GM19463 (cell line): ENCODE measurements around the gene SLC18A2.

Source experiments
- ATAC-seq: cut with Tn5 transposase; IDR thresholded peaks from one replicate; pipeline ENCODE4 v1.9.1; 2021; ENCODE audit warnings: mild to moderate bottlenecking, moderate library complexity; ENCODE audit not compliant: unreplicated experiment

Gene SLC18A2

GRCh38 chr10:117237401-117237991 is 3.4 kb upstream of the SLC18A2 start:
- ATAC-seq = no peak

DNA sequence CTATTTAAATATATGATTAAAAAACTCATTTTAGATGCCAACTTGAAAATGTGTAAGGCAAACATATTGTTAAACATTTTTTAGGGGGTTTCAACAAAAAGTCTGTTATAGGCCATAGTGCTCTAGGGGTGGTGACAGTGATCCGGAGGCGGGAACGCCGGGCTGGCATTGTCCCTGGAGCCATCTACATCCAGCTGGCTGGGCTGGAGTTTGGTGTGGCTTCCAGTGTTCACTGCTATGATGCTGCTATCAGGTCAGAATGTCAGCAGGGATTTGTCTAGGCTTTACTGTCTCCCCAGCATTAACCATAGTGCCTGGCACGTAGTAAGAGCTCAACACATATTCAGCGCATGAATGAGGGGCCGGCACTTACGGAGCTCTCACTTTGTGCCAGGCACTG is 1.9 kb upstream of the SLC18A2 start:
- no peak for ATAC-seq

- ATAC-seq = no peak
Measured at GRCh38 chr10:117239721-117240620, 943 bp upstream of the SLC18A2 start.

- ATAC-seq = no peak
Measured at GRCh38 chr10:117241541-117242462, 888 bp downstream of the SLC18A2 start.

DNA sequence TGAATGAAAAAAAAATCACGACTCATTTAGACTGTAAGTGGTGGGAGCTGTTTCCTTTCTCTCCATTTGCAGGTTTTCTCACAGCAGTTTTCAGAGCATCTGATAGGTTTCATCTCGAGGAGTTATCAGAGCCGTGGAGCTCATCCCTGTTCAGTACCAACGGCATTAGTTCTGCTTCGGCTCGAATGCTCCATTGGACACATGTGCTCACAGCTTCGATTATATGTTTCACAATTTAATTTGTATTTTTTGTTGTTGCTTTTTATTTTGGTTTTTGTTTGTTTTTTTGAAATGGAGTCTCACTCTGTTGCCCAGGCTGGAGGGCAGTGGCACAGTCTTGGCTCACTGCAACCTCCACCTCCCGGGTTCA is 1.5 kb downstream of the SLC18A2 start:
- ATAC-seq = no peak

DNA sequence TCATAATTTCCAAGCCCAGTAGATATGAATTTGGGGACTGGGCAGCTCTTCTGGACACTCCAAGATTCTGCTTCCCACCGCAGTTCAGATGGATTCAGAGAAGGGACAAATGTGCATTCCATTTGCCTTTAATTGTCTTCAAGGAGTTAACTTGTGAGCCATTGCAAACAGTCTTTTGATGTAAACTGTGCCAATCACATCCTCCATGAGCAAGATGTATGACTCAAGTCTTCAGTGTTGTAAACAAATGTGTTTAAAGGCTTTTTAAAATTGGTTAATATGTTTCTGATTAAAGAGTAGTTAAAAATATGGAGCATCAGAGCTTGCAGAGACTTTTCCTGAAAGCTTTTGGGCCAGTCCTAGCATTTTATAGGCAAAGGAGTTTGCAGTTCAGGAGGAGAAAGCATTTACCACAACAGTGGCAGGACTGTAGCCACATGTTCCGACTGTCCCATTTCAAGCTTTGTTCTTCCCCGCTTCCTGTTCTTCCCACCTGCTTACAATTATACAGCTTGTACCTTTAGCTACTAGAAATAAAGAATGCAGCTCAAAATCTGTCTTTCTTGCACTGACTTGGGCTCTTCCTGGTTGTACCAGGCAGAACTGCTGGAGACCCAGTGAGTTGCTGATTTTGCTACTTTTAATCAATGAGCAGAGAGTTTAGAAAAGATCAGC is 6.2 kb downstream of the SLC18A2 start:
- ATAC-seq = no peak

- ATAC-seq = no peak
Measured at GRCh38 chr10:117248750-117249465, 8.0 kb downstream of the SLC18A2 start.

DNA sequence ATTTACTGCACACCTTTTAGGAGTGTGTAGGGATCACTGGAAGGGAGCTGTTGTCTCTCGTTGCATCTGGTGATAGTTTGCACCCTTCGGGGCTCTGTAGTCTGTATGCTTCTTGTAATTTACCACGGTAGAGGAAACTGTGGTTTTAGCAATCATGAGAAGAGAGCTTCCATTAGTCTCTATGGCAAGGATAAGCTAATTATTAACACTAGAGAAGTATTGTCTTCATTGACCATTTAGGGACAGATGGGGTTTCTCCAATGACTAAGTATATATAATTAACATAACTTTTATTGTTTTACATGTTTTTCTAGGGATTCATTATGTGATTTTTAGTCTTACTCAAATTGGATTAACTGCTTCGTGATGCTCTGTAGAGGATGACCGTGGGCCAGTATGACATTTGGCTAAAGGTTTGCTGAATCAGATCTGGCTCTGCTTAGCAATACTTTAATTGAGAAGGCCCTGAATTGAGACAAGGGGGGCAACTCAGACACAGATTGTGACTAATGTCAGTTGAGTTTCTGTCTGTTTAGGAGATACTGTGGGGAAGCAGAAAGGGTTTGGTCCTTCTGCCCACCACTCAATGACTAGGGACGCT is 8.7 kb downstream of the SLC18A2 start:
- ATAC-seq = peak; percentile 68

DNA sequence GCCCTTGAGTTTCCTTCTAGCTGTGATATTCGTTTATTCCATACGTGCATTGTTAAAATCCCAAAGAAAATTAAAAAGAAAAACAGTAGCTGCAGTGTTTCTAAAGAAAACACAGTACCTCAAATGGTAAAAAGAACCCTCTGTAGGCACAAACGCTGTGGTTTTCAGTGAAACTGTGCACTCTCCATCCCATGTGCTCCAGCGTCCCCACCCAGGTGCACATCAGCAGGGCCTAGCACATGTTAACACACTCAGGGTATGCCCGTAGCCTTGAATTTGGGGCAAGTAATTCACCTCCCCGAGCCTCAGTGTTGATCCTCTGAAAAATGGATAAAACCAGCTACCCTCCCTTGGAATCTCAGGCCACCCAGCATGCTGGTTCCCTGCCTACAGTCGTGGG is 9.5 kb downstream of the SLC18A2 start:
- ATAC-seq = no peak

GRCh38 chr10:117253908-117254307 is 13.0 kb downstream of the SLC18A2 start:
- ATAC-seq = no peak

GRCh38 chr10:117254338-117254737 is 13.4 kb downstream of the SLC18A2 start:
- no peak for ATAC-seq

GRCh38 chr10:117254774-117255735 is 14.1 kb downstream of the SLC18A2 start:
- ATAC-seq = no peak

DNA sequence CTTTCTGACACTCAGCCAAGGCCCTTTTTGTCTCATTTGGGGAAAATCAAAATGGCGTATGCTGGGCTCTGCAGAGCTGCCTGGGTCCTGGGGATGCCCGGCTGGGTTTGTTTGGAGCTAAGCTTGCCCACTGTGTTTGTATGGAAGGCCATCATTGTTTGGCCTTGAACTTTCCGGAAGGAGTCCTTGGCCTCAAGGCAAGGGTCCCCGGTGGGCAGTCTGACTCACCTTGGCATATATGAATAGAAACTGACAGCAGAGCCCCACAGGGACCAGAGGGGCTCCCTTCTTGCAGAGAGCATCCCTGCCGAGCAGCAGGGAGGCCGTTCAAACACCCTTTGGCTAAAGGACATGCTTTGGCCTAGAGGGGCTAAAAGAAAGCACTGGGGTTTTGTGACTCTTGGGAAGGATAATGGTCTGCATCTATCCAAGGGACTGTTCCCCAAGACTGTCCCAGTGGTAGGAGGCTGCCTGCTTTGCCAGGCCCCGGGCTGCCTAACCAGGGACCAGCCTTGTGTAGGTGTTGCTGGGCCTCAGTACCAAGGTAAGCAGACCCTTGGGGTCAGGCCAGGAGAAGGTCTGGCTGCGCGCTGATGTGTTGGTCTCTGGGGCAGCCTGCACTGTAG is 15.0 kb downstream of the SLC18A2 start:
- no peak for ATAC-seq

- no peak for ATAC-seq
Measured at GRCh38 chr10:117256910-117257309, 16.0 kb downstream of the SLC18A2 start.

GRCh38 chr10:117257721-117258120 is 16.8 kb downstream of the SLC18A2 start:
- ATAC-seq = no peak

DNA sequence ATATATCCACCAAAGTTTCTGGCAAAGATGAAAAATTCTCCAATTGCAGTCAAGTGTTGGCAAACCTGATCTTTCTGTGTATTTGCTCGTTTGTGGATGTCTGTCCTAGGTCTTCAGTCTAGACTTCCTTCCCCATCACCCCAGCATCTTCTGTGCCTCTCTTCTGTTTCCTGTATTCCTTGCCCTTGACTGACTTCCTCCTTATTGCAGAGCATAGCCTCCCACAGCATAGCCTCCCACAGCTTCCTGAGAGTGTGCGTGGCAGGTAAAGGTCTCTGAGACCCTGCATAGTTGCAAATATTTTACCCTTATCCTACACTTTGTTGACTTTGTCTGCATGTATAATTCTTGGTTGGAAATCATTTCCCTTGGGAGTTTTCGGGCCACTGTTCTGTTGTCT is 18.4 kb downstream of the SLC18A2 start:
- no peak for ATAC-seq

- ATAC-seq = no peak
Measured at GRCh38 chr10:117260084-117260483, 19.2 kb downstream of the SLC18A2 start.

- no peak for ATAC-seq
Measured at GRCh38 chr10:117261501-117261900, 20.6 kb downstream of the SLC18A2 start.
